HepG2 (cell line): ENCODE measurements around the gene MACROD2. TPM values are rescaled to one million over a fixed set of nuclear protein-coding genes. Genes with fewer than 3 reads are reported as not detected.
"Not testable (repeated sequence)": the region's sequence is repeated elsewhere in the genome, so short reads cannot be mapped to it uniquely, and the experiment has no call there.

Experiments used
- ELF1 ChIP-seq: sonication (generic); formaldehyde crosslinking; IDR thresholded peaks from 2 replicates; pipeline ENCODE4 v1.4.0; 2020; ENCODE audit warnings: missing genetic modification reagents
- ELF3 ChIP-seq: IDR thresholded peaks from 2 replicates; pipeline ENCODE4 v1.6.1; 2016; ENCODE audit warnings: missing genetic modification reagents, missing compliant biosample characterization
- FOXA1 ChIP-seq, 2 experiments: fragments of 450-650 bp in 1 of 2; sonication (generic) in 1 of 2; formaldehyde crosslinking in 1 of 2; IDR thresholded peaks; 2 replicates each; pipeline versions ENCODE4 v1.4.0 to v1.6.1; 2016 to 2020; ENCODE audit warnings: missing genetic modification reagents in 1 of 2
- FOXA3 ChIP-seq: IDR thresholded peaks from 2 replicates; pipeline ENCODE4 v1.6.1; 2016; ENCODE audit warnings: missing genetic modification reagents, missing compliant biosample characterization
- FOXO1 ChIP-seq: sonication (generic); formaldehyde crosslinking; IDR thresholded peaks from 2 replicates; pipeline ENCODE4 v1.4.0; 2020; ENCODE audit warnings: missing genetic modification reagents
- FOXP1 ChIP-seq, 2 experiments: fragments of 450-650 bp in 1 of 2; IDR thresholded peaks; 2 replicates each; pipeline ENCODE4 v1.6.1; 2017 to 2018; ENCODE audit warnings: antibody characterized with exemption in 1 of 2
- HOMEZ ChIP-seq: IDR thresholded peaks from 2 replicates; pipeline ENCODE4 v1.6.1; 2016; ENCODE audit warnings: low read depth
- KAT8 ChIP-seq: IDR thresholded peaks from 2 replicates; pipeline ENCODE4 v1.6.1; 2016; ENCODE audit warnings: missing genetic modification reagents, missing compliant biosample characterization
- KMT2B ChIP-seq: IDR thresholded peaks from 2 replicates; pipeline ENCODE4 v1.6.1; 2016; ENCODE audit warnings: missing genetic modification reagents, missing compliant biosample characterization
- MYC ChIP-seq: sonication (generic); formaldehyde crosslinking; IDR thresholded peaks from 2 replicates; pipeline ENCODE4 v1.9.0; 2021; ENCODE audit warnings: missing genetic modification reagents, borderline replicate concordance
- NCOA2 ChIP-seq: sonication (generic); formaldehyde crosslinking; IDR thresholded peaks from 2 replicates; pipeline ENCODE4 v1.8.0; 2022; ENCODE audit warnings: inconsistent platforms
- SP5 ChIP-seq: IDR thresholded peaks from 2 replicates; pipeline ENCODE4 v1.6.1; 2016; ENCODE audit warnings: low read depth, borderline replicate concordance
- TARDBP ChIP-seq: sonication (generic); formaldehyde crosslinking; IDR thresholded peaks from 2 replicates; pipeline ENCODE4 v1.8.0; 2022; ENCODE audit warnings: mild to moderate bottlenecking, missing genetic modification reagents
- ZMYM4 ChIP-seq: sonication (generic); formaldehyde crosslinking; IDR thresholded peaks from 2 replicates; pipeline ENCODE4 v1.8.1; 2023; ENCODE audit warnings: mild to moderate bottlenecking, missing genetic modification reagents
- ZNF224 ChIP-seq: sonication (generic); formaldehyde crosslinking; IDR thresholded peaks from 2 replicates; pipeline ENCODE4 v1.5.0; 2020; ENCODE audit warnings: mild to moderate bottlenecking, missing genetic modification reagents
- polyA plus RNA-seq, 8 experiments: library from polyadenylated mRNA; depleted of rRNA in 3 of 8; stranded (reverse) in 7 of 8; unstranded in 1 of 8; fragments of >200 nt; fragmentation: Illumina TruSeq in 4 of 8; extraction: Trizol in 4 of 8; gene quantifications; 2 replicates each; pipeline versions ENCODE4 v1.2.1 to v1.2.3, GENCODE V29; 2011 to 2016; ENCODE audit warnings: low read depth in 4 of 8, missing spikeins in 1 of 8, mixed read lengths in 1 of 8; ENCODE audit not compliant: insufficient read depth in 1 of 8
- total RNA-seq, 5 experiments: library from RNA; depleted of rRNA; stranded (reverse); fragments of >200 nt; fragmentation: Illumina TruSeq; extraction: Trizol; gene quantifications; 2 replicates each; pipeline ENCODE4 v1.2.3, GENCODE V29; 2016; ENCODE audit warnings: low read depth in 1 of 5
- TF ChIP-seq, protein P1 (sequence below): sonication (generic); formaldehyde crosslinking; IDR thresholded peaks from 2 replicates; pipeline ENCODE4 v1.5.1; 2020; ENCODE audit warnings: mild to moderate bottlenecking, missing genetic modification reagents, moderate library complexity
- TF ChIP-seq, protein P2 (sequence below): sonication (generic); formaldehyde crosslinking; conservative IDR thresholded peaks from 2 replicates; pipeline ENCODE4 v1.4.0; 2020; ENCODE audit warnings: mild to moderate bottlenecking, missing genetic modification reagents, moderate library complexity
- TF ChIP-seq, protein P3 (sequence below): sonication (generic); formaldehyde crosslinking; IDR thresholded peaks from 2 replicates; pipeline ENCODE4 v1.8.0; 2022; ENCODE audit warnings: mild to moderate bottlenecking, missing genetic modification reagents

MACROD2 gene
- total and polyA plus RNA-seq, 2 of the 13 experiments (the other 11 are each of a cell fraction or from before 2014, with no cell fraction given), result 0.13 to 0.51 TPM

- TF ChIP-seq ELF3 (CRISPR knock-in tag) (peak; percentile 50; the same call in 1 of the 2 replicates), ELF1 (0 out of 2 replicates have a peak, but pooled peaks have one; percentile 28), FOXO1 (CRISPR knock-in tag) (0 out of 2 replicates have a peak, but pooled peaks have one; percentile 35), KAT8 (CRISPR knock-in tag) (0 out of 2 replicates have a peak, but pooled peaks have one; percentile 22), KMT2B (CRISPR knock-in tag) (0 out of 2 replicates have a peak, but pooled peaks have one; percentile 21), ZNF224 (CRISPR knock-in tag) (0 out of 2 replicates have a peak, but pooled peaks have one; percentile 6), MYC (CRISPR knock-in tag) (peak; percentile 23; the same call in 1 of the 2 replicates), NCOA2 (CRISPR knock-in tag) (peak; percentile 40; the same call in 1 of the 2 replicates), FOXA1 (CRISPR knock-in tag; IDR thresholded peaks at IDR 0.05) (peak; percentile 89), FOXA3 (CRISPR knock-in tag) (peak; percentile 81), TARDBP (CRISPR knock-in tag) (0 out of 2 replicates have a peak, but pooled peaks have one; percentile 32), ZMYM4 (CRISPR knock-in tag) (peak; percentile 72; the same call in 1 of the 2 replicates), SP5 (CRISPR knock-in tag) (peak; percentile 73; the same call in 1 of the 2 replicates), HOMEZ (CRISPR knock-in tag) (0 out of 2 replicates have a peak, but pooled peaks have one; percentile 24), FOXP1 (CRISPR knock-in tag; IDR thresholded peaks at IDR 0.05) (peak; percentile 46; the same call in 1 of the 2 replicates)
- TF ChIP-seq, protein P1, sequence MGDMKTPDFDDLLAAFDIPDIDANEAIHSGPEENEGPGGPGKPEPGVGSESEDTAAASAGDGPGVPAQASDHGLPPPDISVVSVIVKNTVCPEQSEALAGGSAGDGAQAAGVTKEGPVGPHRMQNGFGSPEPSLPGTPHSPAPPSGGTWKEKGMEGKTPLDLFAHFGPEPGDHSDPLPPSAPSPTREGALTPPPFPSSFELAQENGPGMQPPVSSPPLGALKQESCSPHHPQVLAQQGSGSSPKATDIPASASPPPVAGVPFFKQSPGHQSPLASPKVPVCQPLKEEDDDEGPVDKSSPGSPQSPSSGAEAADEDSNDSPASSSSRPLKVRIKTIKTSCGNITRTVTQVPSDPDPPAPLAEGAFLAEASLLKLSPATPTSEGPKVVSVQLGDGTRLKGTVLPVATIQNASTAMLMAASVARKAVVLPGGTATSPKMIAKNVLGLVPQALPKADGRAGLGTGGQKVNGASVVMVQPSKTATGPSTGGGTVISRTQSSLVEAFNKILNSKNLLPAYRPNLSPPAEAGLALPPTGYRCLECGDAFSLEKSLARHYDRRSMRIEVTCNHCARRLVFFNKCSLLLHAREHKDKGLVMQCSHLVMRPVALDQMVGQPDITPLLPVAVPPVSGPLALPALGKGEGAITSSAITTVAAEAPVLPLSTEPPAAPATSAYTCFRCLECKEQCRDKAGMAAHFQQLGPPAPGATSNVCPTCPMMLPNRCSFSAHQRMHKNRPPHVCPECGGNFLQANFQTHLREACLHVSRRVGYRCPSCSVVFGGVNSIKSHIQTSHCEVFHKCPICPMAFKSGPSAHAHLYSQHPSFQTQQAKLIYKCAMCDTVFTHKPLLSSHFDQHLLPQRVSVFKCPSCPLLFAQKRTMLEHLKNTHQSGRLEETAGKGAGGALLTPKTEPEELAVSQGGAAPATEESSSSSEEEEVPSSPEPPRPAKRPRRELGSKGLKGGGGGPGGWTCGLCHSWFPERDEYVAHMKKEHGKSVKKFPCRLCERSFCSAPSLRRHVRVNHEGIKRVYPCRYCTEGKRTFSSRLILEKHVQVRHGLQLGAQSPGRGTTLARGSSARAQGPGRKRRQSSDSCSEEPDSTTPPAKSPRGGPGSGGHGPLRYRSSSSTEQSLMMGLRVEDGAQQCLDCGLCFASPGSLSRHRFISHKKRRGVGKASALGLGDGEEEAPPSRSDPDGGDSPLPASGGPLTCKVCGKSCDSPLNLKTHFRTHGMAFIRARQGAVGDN, result peak; percentile 33; the same call in 1 of the 2 replicates
- not testable (repeated sequence) for TF ChIP-seq FOXA1, FOXP1 (IDR thresholded peaks at IDR 0.05)
- TF ChIP-seq, protein P2, sequence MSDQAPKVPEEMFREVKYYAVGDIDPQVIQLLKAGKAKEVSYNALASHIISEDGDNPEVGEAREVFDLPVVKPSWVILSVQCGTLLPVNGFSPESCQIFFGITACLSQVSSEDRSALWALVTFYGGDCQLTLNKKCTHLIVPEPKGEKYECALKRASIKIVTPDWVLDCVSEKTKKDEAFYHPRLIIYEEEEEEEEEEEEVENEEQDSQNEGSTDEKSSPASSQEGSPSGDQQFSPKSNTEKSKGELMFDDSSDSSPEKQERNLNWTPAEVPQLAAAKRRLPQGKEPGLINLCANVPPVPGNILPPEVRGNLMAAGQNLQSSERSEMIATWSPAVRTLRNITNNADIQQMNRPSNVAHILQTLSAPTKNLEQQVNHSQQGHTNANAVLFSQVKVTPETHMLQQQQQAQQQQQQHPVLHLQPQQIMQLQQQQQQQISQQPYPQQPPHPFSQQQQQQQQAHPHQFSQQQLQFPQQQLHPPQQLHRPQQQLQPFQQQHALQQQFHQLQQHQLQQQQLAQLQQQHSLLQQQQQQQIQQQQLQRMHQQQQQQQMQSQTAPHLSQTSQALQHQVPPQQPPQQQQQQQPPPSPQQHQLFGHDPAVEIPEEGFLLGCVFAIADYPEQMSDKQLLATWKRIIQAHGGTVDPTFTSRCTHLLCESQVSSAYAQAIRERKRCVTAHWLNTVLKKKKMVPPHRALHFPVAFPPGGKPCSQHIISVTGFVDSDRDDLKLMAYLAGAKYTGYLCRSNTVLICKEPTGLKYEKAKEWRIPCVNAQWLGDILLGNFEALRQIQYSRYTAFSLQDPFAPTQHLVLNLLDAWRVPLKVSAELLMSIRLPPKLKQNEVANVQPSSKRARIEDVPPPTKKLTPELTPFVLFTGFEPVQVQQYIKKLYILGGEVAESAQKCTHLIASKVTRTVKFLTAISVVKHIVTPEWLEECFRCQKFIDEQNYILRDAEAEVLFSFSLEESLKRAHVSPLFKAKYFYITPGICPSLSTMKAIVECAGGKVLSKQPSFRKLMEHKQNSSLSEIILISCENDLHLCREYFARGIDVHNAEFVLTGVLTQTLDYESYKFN (CRISPR knock-in tag), result peak; percentile 42
- TF ChIP-seq, protein P3, sequence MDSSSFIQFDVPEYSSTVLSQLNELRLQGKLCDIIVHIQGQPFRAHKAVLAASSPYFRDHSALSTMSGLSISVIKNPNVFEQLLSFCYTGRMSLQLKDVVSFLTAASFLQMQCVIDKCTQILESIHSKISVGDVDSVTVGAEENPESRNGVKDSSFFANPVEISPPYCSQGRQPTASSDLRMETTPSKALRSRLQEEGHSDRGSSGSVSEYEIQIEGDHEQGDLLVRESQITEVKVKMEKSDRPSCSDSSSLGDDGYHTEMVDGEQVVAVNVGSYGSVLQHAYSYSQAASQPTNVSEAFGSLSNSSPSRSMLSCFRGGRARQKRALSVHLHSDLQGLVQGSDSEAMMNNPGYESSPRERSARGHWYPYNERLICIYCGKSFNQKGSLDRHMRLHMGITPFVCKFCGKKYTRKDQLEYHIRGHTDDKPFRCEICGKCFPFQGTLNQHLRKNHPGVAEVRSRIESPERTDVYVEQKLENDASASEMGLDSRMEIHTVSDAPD (CRISPR knock-in tag), result peak; percentile 50; the same call in 1 of the 2 replicates
Measured at GRCh38 chr20:14467104-14467827, 471.9 kb downstream of the MACROD2 start (continued).
